ENCODE results near the gene TBRG1.

GRCh38 chr11:124657904-124658303 is 35.2 kb downstream of the TBRG1 start:
- TF ChIP-seq CTCF (IDR thresholded peaks at IDR 0.05) (no peak), POLR2A (IDR thresholded peaks at IDR 0.05) (no peak)
